Uterus (tissue), 4 donors: ENCODE data around the gene SECTM1. TPM values are rescaled to one million over a fixed set of nuclear protein-coding genes. Genes with fewer than 3 reads are reported as not detected.
A peak's percentile ranks its signal among the peaks of the same experiment; 100 is the strongest.

Source experiments
- DNase-seq, 2 donors: peaks; one replicate each; pipeline ENCODE4 v3.0.0-alpha.2; 2019 to 2020
- H3K27ac ChIP-seq, 2 donors: fragments of 200-600 bp; sonication (generic); 1 replicate in 1 of 2; 2 replicates in 1 of 2; pipeline ENCODE4 v1.5.1; 2016 to 2018
- H3K27me3 ChIP-seq, 2 donors: fragments of 200-600 bp; sonication (generic); one replicate each; pipeline ENCODE4 v1.5.1; 2018 to 2019; ENCODE audit warnings: control low read depth in 1 of 2
- H3K36me3 ChIP-seq, 2 donors: fragments of 200-600 bp; sonication (generic); one replicate each; pipeline ENCODE4 v1.5.1; 2019; ENCODE audit warnings: control low read depth in 1 of 2
- H3K4me1 ChIP-seq, 2 donors: fragments of 200-600 bp; sonication (generic); one replicate each; pipeline ENCODE4 v1.5.1; 2018 to 2019; ENCODE audit warnings: control low read depth in 1 of 2
- H3K4me3 ChIP-seq, 2 donors: fragments of 200-600 bp; sonication (generic); 1 replicate in 1 of 2; 2 replicates in 1 of 2; pipeline ENCODE4 v1.5.1; 2018 to 2019; ENCODE audit warnings: mild to moderate bottlenecking in 1 of 2
- H3K9me3 ChIP-seq, 2 donors: fragments of 200-600 bp; sonication (generic); one replicate each; pipeline ENCODE4 v1.5.1; 2019; ENCODE audit warnings: control low read depth in 1 of 2
- CTCF ChIP-seq, 4 experiments: fragments of 200-600 bp in 2 of 4; fragments of 450-650 bp in 2 of 4; sonication (generic) in 2 of 4; IDR thresholded peaks; one replicate each; pipeline ENCODE4 v1.5.1; 2016 to 2019; ENCODE audit warnings: antibody characterized with exemption in 4 of 4, mild to moderate bottlenecking in 2 of 4, moderate library complexity in 1 of 4
- POLR2A ChIP-seq, 2 donors: fragments of 450-650 bp; IDR thresholded peaks; one replicate each; pipeline ENCODE4 v1.6.1; 2016; ENCODE audit warnings: antibody characterized with exemption in 2 of 2, mild to moderate bottlenecking in 1 of 2, moderate library complexity in 1 of 2
- intact Hi-C: fragments of 100-400 bp; cut with DNase I; formaldehyde crosslinking; loops from one replicate; pipeline ENCODE4 v1.15.1; 2023; ENCODE audit warnings: low total_unique reads
- total RNA-seq, 4 donors: library from RNA; depleted of rRNA in 3 of 4; stranded (reverse); fragments of >200 nt in 3 of 4; gene quantifications; one replicate each; pipeline versions ENCODE4 v1.1.0 to v1.2.4, GENCODE V29; 2014 to 2023
- donor health status: DM: yes; HTN: yes; CAD: no.

The SECTM1 gene
- total RNA-seq, 4 donors from 2014 or later, result 3.5 to 29.4 (median 9.0) TPM

DNA sequence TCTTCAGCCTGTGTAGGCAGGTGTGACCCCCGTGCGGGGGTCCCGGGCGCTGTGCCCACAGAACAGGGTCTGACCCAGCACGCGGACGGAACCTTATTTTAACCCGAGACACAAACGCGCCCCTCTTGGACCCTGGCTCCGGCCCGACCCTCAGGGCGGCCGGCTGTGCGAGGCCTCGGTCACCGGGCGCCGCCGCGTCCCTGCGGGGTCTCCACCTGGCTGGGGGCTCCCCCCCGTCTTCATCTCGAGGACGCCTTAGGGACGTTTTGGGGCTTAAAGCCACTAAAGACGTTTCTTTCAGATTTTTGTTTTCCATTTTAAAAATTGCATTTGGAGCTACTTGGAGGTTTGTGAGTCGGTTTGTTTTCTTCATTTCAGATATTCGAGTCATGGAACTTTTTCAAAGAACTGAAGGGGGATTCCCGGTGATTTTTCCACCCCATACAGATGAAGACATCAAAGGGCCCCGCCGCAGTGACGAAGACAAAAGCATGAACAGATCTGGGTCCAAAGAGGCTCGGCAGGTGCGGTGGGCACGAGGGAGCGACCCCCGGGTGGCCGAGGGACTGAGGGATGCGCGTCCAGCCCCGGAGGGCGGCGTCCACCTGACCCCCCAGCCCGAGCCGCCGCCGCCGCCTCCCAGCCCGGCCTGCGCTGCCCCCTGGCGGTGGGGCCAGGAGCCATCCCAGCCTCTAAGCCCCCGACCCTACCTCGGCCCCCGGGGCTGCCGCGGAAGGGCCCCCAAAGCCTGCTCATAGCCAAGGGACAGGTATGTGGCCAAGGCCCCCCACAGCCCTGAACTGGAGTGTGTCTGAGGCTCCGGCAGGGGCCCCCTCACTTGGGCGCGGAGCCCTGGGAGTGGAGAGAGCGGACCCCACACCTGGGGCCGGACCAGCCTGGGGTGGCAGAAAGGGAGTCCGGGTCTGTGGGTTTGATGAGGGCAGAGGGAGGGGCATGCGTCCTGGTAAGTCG lies 12.3 kb downstream of the SECTM1 start:
- Histone ChIP-seq H3K9me3 (no peaks in the 10 kb centered on the region), H3K36me3 (no peaks in the 10 kb centered on the region), H3K27me3 (no peaks in the 10 kb centered on the region), H3K4me1 (no peaks in the 10 kb centered on the region), H3K27ac (no peak overlapping the region), H3K4me3 (no peak overlapping the region)
- DNase-seq, result peak in 1 of 2 donors; percentile 45
- intact Hi-C loops, result loop anchor here (10.0 kb wide), 1 partner anchor 86 kb away; no protein-coding TSS in a partner anchor
- TF ChIP-seq CTCF (IDR thresholded peaks at IDR 0.05) (peak; percentile 74 to 96 (median 96)), POLR2A (IDR thresholded peaks at IDR 0.05) (peak in 1 of 2 donors; percentile 28)

GRCh38 chr17:82320140-82320840 lies 13.3 kb downstream of the SECTM1 start:
- intact Hi-C loops, result loop anchor here (10.0 kb wide), 1 partner anchor 85 kb away; no protein-coding TSS in a partner anchor

DNA sequence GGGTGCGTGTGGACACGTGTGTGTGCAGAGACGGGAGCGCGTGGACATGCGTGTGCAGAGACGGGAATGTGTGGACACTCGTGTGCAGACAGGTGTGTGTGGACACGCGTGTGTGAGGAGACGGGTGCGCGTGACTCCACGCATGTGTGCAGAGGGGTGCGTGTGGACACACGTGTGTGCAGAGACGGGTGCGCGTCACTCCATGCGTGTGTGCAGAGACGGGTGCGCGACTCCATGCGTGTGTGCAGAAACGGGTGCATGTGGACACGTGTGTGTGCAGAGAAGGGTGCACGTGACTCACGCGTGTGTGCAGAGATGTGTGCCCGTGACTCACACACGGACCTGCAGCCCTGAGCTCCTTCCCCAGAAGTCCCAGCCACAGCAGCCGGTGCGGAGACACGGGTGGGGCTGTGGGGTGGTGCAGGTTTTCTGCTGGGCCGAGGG lies 13.9 kb downstream of the SECTM1 start:
- no peak overlapping the region for H3K27ac ChIP-seq
- TF ChIP-seq CTCF (IDR thresholded peaks at IDR 0.05) (no peak), POLR2A (IDR thresholded peaks at IDR 0.05) (no peak)
- no peak overlapping the region for H3K4me3 ChIP-seq
- no peaks in the 10 kb centered on the region for H3K9me3 ChIP-seq
- H3K36me3 ChIP-seq, result no peaks in the 10 kb centered on the region
- no peaks in the 10 kb centered on the region for H3K4me1 ChIP-seq
- peaks cover 0 to 15% of the 10 kb centered on the region in 2 donors for H3K27me3 ChIP-seq
- intact Hi-C loops, result loop anchor here (10.0 kb wide), 1 partner anchor 85 kb away; no protein-coding TSS in a partner anchor
- DNase-seq, result no peak

More at GRCh38 chr17:82320140-82320840, 13.3 kb downstream of the SECTM1 start:
- Histone ChIP-seq H3K27ac (no peak overlapping the region), H3K4me1 (no peaks in the 10 kb centered on the region), H3K36me3 (no peaks in the 10 kb centered on the region), H3K27me3 (peaks cover 0 to 8% of the 10 kb centered on the region in 2 donors), H3K4me3 (no peak overlapping the region), H3K9me3 (no peaks in the 10 kb centered on the region)
- TF ChIP-seq CTCF (IDR thresholded peaks at IDR 0.05) (no peak), POLR2A (IDR thresholded peaks at IDR 0.05) (no peak)
- DNase-seq, result no peak

- no peak for TF ChIP-seq CTCF (IDR thresholded peaks at IDR 0.05)
- no peak for TF ChIP-seq POLR2A (IDR thresholded peaks at IDR 0.05)
- Histone ChIP-seq H3K9me3 (no peaks in the 10 kb centered on the region), H3K27me3 (peaks cover 2 to 21% of the 10 kb centered on the region in 2 donors), H3K36me3 (no peaks in the 10 kb centered on the region), H3K27ac (no peak overlapping the region), H3K4me1 (no peaks in the 10 kb centered on the region), H3K4me3 (no peak overlapping the region)
- DNase-seq, result no peak
- intact Hi-C loops, result no loop called here
Measured at GRCh38 chr17:82318772-82319606, 14.6 kb downstream of the SECTM1 start.
